ENCODE measurements around the gene TMEM30B.
"Not testable (repeated sequence)": the region's sequence is repeated elsewhere in the genome, so short reads cannot be mapped to it uniquely, and the experiment has no call there.

TMEM30B gene

GRCh38 chr14:61246721-61247120 lies 34.4 kb downstream of the TMEM30B start:
- DNase-seq (ENCODE audit: low read depth in 1 of 2, low spot score in 1 of 2), result no peak
- no peak overlapping the region for H3K4me3 ChIP-seq (replicated peaks; ENCODE audit: insufficient read depth, low read length)
- no peak overlapping the region for H3K27ac ChIP-seq (replicated peaks)
- H3K27me3 ChIP-seq (ENCODE audit: insufficient read depth, poor library complexity, severe bottlenecking), result no peaks in the 10 kb centered on the region
- no peak for TF ChIP-seq REST (IDR thresholded peaks at IDR 0.05; ENCODE audit: insufficient replicate concordance, low read depth)
- TF ChIP-seq CTCF (IDR thresholded peaks at IDR 0.05; ENCODE audit: insufficient read depth, low read length), result no peak
- no peak for TF ChIP-seq SPI1 (IDR thresholded peaks at IDR 0.05; ENCODE audit: borderline replicate concordance, low read depth)
- TF ChIP-seq GABPA (IDR thresholded peaks at IDR 0.05; ENCODE audit: low read depth), result no peak
- no peak for TF ChIP-seq POLR2AphosphoS5 (IDR thresholded peaks at IDR 0.05; ENCODE audit: low read depth)

- Histone ChIP-seq H3K4me3 (replicated peaks; ENCODE audit: insufficient read depth, low read length) (no peak overlapping the region), H3K27me3 (ENCODE audit: insufficient read depth, poor library complexity, severe bottlenecking) (no peaks in the 10 kb centered on the region), H3K27ac (replicated peaks) (no peak overlapping the region)
- no peak for DNase-seq (ENCODE audit: low read depth in 1 of 2, low spot score in 1 of 2)
- TF ChIP-seq GABPA (IDR thresholded peaks at IDR 0.05; ENCODE audit: low read depth) (no peak), REST (IDR thresholded peaks at IDR 0.05; ENCODE audit: insufficient replicate concordance, low read depth) (no peak), POLR2AphosphoS5 (IDR thresholded peaks at IDR 0.05; ENCODE audit: low read depth) (no peak)
Measured at GRCh38 chr14:61244009-61244408, 37.1 kb downstream of the TMEM30B start.

GRCh38 chr14:61240206-61240605 lies 40.9 kb downstream of the TMEM30B start:
- TF ChIP-seq REST (IDR thresholded peaks at IDR 0.05; ENCODE audit: insufficient replicate concordance, low read depth), result no peak
- TF ChIP-seq GABPA (IDR thresholded peaks at IDR 0.05; ENCODE audit: low read depth), result no peak
- TF ChIP-seq POLR2AphosphoS5 (IDR thresholded peaks at IDR 0.05; ENCODE audit: low read depth), result no peak
- TF ChIP-seq CTCF (IDR thresholded peaks at IDR 0.05; ENCODE audit: insufficient read depth, low read length), result no peak
- no peak for TF ChIP-seq SPI1 (IDR thresholded peaks at IDR 0.05; ENCODE audit: borderline replicate concordance, low read depth)
- Histone ChIP-seq H3K4me3 (replicated peaks; ENCODE audit: insufficient read depth, low read length) (no peak overlapping the region), H3K27ac (replicated peaks) (no peak overlapping the region), H3K27me3 (ENCODE audit: insufficient read depth, poor library complexity, severe bottlenecking) (no peaks in the 10 kb centered on the region)
- DNase-seq (ENCODE audit: low read depth in 1 of 2, low spot score in 1 of 2), result no peak

GRCh38 chr14:61239285-61239684 lies 41.9 kb downstream of the TMEM30B start:
- not testable (repeated sequence) for H3K27me3 ChIP-seq (ENCODE audit: insufficient read depth, poor library complexity, severe bottlenecking); H3K4me3 ChIP-seq (replicated peaks; ENCODE audit: insufficient read depth, low read length); H3K27ac ChIP-seq (replicated peaks)
- DNase-seq (ENCODE audit: low read depth in 1 of 2, low spot score in 1 of 2), result peak in 1 of 2 experiments; percentile 2
